GM18867 (cell line): ENCODE measurements around the gene PARD6B.

Experiments
- ATAC-seq: cut with Tn5 transposase; IDR thresholded peaks from one replicate; pipeline ENCODE4 v1.9.1; 2021; ENCODE audit warnings: mild to moderate bottlenecking, moderate library complexity; ENCODE audit not compliant: unreplicated experiment

The PARD6B gene

DNA sequence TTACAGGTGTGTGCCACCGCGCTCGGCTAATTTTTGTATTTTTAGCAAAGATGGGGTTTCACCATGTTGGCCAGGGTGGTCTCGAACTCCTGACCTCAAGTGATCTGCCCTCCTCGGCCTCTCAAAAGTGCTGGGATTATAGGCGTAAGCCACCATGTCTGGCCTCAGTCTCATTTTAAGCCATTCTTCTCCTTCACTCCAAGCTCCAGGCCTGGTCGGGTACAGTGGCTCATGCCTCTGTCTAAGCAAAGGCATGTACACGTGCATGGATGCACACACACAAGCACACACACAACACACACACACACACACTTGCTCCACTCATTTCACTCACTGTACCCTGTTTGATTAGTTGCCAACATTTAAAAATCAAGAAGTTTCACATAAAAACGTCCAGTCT, 7.7 kb upstream of the PARD6B start:
- ATAC-seq, result no peak

DNA sequence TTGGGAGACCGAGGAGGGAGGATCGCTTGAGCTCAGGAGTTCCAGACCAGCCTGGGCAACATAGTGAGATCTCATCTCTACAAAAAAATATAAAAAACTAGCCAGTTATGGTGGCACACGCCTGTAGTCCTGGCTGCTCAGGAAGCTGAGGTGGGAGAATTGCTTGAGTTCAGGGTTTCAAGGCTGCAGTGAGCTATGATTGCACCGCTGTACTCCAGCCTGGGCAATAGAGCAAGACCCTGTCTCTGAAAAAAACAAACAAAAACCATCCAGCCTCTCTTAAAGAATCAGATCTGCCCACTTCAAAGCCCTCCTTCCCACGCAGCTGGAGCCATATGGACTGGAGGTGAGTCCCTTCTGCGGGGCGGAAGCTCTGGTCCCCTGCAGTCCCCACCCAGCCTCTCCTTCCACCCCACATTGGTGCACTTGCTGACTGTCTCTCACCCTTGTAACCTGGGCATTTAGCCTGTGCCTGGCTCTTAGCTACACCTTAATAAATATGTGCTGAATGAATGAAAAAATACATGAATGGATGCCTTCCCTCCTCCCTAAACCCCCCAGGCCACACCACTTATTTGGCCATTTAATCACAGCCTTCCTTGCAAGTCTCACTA, 7.2 kb upstream of the PARD6B start:
- ATAC-seq, result no peak

GRCh38 chr20:50724851-50725723, 6.3 kb upstream of the PARD6B start:
- ATAC-seq, result no peak

DNA sequence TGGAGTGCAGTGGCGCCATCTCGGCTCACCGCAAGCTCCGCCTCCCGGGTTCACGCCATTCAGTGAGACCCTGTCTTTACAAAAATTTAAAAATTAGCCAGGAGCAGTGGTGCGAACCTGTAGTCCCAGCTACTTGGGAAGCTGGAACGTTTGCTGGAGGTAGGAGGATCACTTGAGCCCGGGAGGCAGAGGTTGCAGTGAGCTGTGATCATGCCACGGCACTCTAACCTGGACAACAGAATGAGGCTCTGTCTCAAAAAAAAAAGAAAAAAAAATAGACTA, 5.7 kb upstream of the PARD6B start:
- no peak for ATAC-seq

GRCh38 chr20:50726955-50727791, 4.2 kb upstream of the PARD6B start:
- no peak for ATAC-seq

DNA sequence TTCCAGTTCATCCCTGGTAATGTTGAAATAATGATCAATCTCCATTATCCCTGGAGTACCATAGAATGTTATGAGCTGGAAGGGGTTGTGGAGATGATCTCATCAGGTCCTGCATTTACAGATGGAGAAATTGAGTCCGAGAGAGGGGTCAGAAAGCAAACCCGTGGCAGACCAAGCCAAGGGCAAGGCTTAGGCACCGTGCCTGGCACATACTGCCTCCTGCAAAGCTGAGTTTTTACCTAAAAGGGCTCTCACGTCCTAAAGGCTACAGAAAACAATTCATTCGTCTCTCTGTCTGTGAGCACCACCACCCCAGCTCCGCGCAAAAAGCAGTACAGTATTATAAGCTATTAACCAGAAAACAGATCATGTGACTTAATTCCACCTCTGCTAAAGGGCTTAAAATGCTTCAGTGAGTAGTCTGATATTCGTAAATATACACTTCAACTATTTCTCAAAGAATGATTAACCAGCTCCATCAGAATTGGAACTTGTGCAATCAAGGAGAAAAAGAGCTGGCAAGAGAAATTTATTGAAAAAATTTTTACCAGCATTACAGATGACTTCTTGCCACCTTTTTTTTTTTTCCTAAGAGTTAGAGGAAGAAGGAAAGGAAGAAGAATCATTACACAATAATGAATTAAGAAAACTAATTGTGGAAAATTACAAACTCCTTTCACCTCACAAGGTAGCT, 3.4 kb upstream of the PARD6B start:
- ATAC-seq, result no peak

GRCh38 chr20:50728486-50728980, 2.8 kb upstream of the PARD6B start:
- no peak for ATAC-seq

DNA sequence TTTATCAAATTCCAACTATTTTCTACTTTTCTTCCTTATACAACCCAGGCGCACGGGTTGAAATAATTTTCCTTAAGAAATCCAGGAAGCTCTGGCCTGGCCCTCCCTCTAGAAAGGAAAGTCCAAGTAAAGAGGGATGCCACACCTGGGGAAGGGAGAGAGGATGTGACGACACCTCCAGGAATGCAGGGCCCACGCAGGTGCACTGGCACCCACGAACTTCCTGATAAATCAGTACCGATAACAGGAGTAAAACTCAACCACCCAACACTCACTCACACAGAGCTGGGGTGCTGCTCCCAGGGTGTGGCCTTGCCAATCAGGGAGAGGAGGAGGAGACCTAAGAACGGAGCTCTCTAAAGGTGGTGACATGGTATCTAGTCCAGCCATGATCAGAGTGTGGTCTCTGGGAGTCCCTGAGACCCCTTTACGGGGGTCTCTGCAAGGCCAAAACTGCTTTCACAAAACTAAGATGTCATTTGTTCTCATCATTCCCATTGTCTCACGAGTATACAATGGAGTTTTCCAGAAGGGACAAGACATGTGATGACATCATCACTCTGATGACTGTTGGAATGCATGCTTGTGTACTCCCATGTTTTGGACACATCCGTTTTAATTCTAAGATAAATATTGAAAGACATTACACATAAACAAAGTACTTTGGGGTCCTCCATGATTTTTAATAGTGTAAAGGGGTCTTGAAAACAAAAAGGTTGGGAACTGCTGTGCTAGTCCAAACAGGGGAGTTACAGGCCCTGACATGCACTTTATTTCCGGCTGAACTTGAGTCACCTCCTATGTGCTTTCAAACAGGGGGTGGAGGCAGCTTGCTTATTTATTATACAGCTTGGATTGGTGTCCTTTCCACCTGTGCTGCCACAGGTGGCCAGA, 2.2 kb upstream of the PARD6B start:
- no peak for ATAC-seq

GRCh38 chr20:50729901-50730764, 1.2 kb upstream of the PARD6B start:
- no peak for ATAC-seq

- no peak for ATAC-seq
These were observed 670 bp upstream of the PARD6B start for GRCh38 chr20:50730765-50731054.

DNA sequence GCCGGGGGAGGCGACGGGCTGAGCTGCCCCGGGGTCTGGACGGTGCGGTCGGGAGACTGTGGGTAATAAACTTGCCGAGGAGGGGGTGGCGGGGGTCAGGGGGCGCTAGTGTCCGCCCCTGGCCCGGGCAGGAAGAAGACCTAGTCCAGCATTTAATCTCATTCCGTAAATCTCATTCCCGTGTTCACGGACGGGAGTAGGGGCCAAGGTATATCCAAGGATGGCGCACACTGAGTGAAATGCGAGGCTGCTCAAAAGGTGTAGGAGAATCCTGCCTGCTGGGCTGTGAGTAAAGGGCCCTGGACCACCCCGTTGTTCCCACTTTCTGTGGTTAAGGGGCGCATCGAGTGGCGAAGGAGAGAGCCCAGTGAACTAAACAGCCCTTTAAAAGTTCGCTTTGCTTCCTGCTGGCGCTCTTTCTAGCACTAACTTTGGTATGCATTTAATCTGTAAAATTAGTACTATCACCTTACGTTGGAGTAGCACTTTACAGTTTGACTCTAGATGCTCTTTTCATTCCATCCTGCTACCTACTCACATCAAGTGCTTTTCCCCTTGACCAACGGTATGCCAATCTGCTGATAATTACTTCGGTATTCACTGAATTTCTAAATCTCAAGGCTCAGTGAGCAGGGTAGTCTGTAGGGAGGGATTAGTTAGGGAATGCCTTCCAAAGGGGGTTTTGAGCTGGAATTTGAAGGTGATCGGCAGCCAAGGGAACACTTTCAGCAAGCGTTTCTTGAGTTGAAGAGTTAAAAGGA, 730 bp downstream of the PARD6B start:
- no peak for ATAC-seq

DNA sequence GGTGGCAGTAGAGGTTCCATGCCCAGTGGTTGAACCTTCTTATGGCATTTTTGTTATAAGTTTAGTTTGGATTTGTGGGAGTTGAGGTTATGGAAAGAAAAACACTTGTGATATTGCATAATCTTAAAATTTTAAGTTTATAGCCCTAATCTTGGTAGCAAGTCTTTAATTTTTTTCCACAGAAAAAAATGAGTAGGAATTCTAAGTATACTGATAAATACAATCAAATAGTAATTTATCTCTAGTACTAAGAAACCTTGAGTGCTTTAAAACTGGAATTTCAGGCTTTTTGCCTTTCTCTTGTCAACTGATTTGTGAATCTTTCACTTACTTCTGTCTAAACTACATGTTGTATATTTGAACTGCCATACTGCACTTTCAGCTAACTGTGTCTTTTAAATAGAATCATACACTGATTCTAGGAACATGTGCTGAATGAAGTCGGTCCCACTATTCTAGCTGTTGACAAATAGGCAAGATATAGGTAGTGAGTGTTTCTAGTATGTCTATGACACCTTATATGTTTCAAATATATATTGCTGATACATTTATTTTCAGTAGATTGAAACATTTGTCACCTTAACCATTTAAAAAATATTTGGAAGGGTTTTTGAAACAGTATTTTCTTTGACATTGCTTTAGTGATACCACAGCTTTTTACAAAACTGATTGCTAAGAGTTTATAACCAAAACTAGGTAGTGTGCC, 2.4 kb downstream of the PARD6B start:
- no peak for ATAC-seq

DNA sequence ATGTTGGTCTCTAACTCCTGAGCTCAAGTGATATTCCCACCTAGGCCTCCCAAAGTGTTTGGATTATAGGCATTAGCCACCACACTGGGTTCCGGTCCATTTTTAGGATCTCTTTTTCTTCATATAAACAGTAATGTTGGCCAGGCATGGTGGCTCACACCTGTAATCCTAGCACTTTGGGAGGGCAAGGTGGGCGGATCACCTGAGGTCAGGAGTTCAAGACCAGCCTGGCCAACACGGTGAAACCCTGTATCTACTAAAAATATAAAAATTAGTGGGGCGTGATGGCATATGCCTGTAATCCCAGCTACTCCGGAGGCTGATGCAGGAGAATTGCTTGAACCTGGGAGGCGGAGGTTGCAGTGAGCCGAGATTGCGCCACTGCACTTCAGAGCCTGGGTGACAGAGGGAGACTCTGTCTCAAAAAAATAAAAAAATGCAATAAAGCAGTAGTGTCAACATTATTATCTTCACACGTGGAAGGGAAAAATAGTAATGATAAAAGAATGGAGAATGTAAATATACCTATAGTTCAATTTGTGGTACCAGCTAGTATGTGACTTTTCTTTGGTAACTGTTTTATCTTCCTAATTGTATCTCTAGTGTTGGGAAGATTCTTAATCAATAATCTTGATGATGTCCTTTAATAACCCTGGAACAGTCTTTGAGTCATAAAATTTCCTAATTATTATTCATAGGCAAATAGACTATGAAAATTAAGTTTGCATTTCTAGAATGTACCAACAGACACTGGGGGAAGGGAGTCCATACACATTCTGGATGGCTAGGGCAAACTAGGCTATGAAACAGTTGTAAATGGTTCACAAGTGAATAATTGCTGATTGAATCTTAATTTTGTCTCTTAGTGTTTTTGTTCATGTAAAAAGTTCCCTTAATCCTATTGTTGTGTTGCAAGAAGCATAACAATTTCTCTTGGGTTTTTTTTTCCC, 3.6 kb downstream of the PARD6B start:
- ATAC-seq, result no peak

- no peak for ATAC-seq
These were observed 4.4 kb downstream of the PARD6B start for GRCh38 chr20:50735813-50736212.

DNA sequence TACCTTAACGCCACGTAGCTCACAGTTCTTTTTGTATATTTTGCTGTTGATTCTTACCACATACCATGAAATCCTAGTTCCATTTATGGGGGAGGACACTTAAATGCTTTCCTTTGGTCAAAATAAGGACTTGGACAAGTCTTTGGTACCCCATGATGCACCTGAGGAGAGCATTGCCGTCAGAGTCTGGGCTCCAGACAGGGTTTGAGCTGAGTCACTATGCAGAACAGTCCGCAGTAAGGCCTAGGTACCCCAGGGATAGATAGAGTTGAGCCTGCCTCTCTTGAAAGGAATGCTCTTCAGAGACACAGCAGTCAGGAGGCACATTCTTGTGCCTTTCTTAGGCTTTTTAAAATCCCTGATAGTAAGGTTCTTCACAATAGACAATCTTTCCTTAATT, 6.0 kb downstream of the PARD6B start:
- no peak for ATAC-seq

DNA sequence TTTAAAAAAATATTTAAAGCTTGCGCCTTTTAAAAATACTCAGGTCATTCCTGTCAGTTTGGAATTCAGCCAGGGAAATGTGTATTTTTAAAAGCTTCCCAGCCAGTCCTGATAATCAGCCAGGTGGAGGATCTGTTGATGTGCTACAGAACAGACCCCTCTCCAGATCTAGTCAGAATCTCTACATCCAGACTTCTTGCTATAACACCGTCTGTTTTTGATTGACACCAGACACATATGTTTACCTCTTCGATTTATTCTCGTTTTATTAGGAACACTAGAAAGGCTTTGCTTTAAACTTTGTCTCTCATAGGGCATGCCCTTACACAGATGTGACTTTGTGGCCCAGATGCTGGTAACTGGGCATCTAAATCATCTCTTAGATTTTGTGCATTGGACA, 11.7 kb downstream of the PARD6B start:
- no peak for ATAC-seq
